Suppressor macrophage (primary cell): ENCODE measurements around the gene JUP.
"Not testable (repeated sequence)": the region's sequence is repeated elsewhere in the genome, so short reads cannot be mapped to it uniquely, and the experiment has no call there.

Experiments
- DNase-seq, 4 experiments: peaks; one replicate each; pipeline ENCODE4 v3.0.0-alpha.2; 2020 to 2022

Gene JUP

GRCh38 chr17:41781404-41782110 is 5.0 kb downstream of the JUP start:
- DNase-seq: no peak

- no peak for DNase-seq
These were observed 6.6 kb downstream of the JUP start for GRCh38 chr17:41779954-41780353.

- DNase-seq: no peak
These were observed 8.8 kb downstream of the JUP start for GRCh38 chr17:41777574-41778188.

GRCh38 chr17:41777157-41777573 is 9.3 kb downstream of the JUP start:
- no peak for DNase-seq

GRCh38 chr17:41776262-41776900 is 10.1 kb downstream of the JUP start:
- not testable (repeated sequence) for DNase-seq

GRCh38 chr17:41775394-41776226 is 10.9 kb downstream of the JUP start:
- DNase-seq: no peak

- no peak for DNase-seq
These were observed 12.7 kb downstream of the JUP start for GRCh38 chr17:41773731-41774193.

- no peak for DNase-seq
These were observed 13.3 kb downstream of the JUP start for GRCh38 chr17:41773190-41773588.

- no peak for DNase-seq
These were observed 13.8 kb downstream of the JUP start for GRCh38 chr17:41772586-41773189.

GRCh38 chr17:41772218-41772585 is 14.3 kb downstream of the JUP start:
- no peak for DNase-seq

GRCh38 chr17:41771389-41772206 is 14.9 kb downstream of the JUP start:
- no peak for DNase-seq

GRCh38 chr17:41769985-41770384 is 16.5 kb downstream of the JUP start:
- no peak for DNase-seq

- DNase-seq: no peak
These were observed 17.1 kb downstream of the JUP start for GRCh38 chr17:41769346-41769862.

- no peak for DNase-seq
These were observed 17.7 kb downstream of the JUP start for GRCh38 chr17:41768682-41769288.

- DNase-seq: no peak
These were observed 19.0 kb downstream of the JUP start for GRCh38 chr17:41767324-41768042.

- DNase-seq: no peak
These were observed 20.4 kb downstream of the JUP start for GRCh38 chr17:41766135-41766534.

GRCh38 chr17:41763327-41763726 is 23.2 kb downstream of the JUP start:
- DNase-seq: no peak

GRCh38 chr17:41762841-41763240 is 23.7 kb downstream of the JUP start:
- no peak for DNase-seq

GRCh38 chr17:41762391-41762790 is 24.1 kb downstream of the JUP start:
- DNase-seq: no peak

- DNase-seq: no peak
These were observed 25.6 kb downstream of the JUP start for GRCh38 chr17:41760878-41761277.
